SK-N-SH treated with all-trans-retinoic acid at 6 μM for 48 hours (cell line): ENCODE measurements around the gene SPEF1.

Source experiments
- ARNTL ChIP-seq: fragments of 450-650 bp; formaldehyde crosslinking; IDR thresholded peaks from 2 replicates; pipeline ENCODE4 v1.5.0; 2020; ENCODE audit warnings: low read depth, mild to moderate bottlenecking, moderate library complexity, borderline replicate concordance
- ESRRG ChIP-seq: fragments of 250-450 bp; sonication (Bioruptor Pico); IDR thresholded peaks from 2 replicates; pipeline ENCODE4 v1.6.1; 2021; ENCODE audit warnings: mild to moderate bottlenecking
- PPARA ChIP-seq: fragments of 250-450 bp; sonication (Bioruptor Pico); IDR thresholded peaks from 2 replicates; pipeline ENCODE4 v1.5.0; 2020; ENCODE audit warnings: mild to moderate bottlenecking, borderline replicate concordance
- RARB ChIP-seq: fragments of 250-450 bp; sonication (Bioruptor Pico); IDR thresholded peaks from 2 replicates; pipeline ENCODE4 v1.8.0; 2021; ENCODE audit warnings: mild to moderate bottlenecking, moderate library complexity
- SNAI2 ChIP-seq: fragments of 250-450 bp; sonication (Bioruptor Pico); IDR thresholded peaks from 2 replicates; pipeline ENCODE4 v1.5.0; 2020; ENCODE audit warnings: mild to moderate bottlenecking, moderate library complexity
- TOX ChIP-seq: fragments of 250-450 bp; sonication (Bioruptor Pico); IDR thresholded peaks from 2 replicates; pipeline ENCODE4 v1.8.0; 2021; ENCODE audit warnings: mild to moderate bottlenecking, moderate library complexity, borderline replicate concordance
- ZC3H10 ChIP-seq: fragments of 250-450 bp; sonication (Bioruptor Pico); IDR thresholded peaks from 2 replicates; pipeline ENCODE4 v1.5.1; 2021; ENCODE audit warnings: mild to moderate bottlenecking, moderate library complexity
- ZFP3 ChIP-seq: fragments of 250-450 bp; sonication (Bioruptor Pico); IDR thresholded peaks from 2 replicates; pipeline ENCODE4 v1.5.0; 2020; ENCODE audit warnings: mild to moderate bottlenecking, moderate library complexity
- ZNF8 ChIP-seq: fragments of 450-650 bp; formaldehyde crosslinking; IDR thresholded peaks from 2 replicates; pipeline ENCODE4 v1.5.0; 2020; ENCODE audit warnings: mild to moderate bottlenecking, moderate library complexity
- TF ChIP-seq, protein P1 (sequence below): fragments of 250-450 bp; sonication (Bioruptor Pico); IDR thresholded peaks from 2 replicates; pipeline ENCODE4 v1.5.1; 2020; ENCODE audit warnings: low read depth, mild to moderate bottlenecking, moderate library complexity
- TF ChIP-seq, protein P2 (sequence below): fragments of 250-450 bp; sonication (Bioruptor Pico); IDR thresholded peaks from 2 replicates; pipeline ENCODE4 v1.8.0; 2020; ENCODE audit warnings: mild to moderate bottlenecking, moderate library complexity, borderline replicate concordance

GRCh38 chr20:3825526-3825925, 44.3 kb upstream of the SPEF1 start:
- no peak for TF ChIP-seq RARB
- no peak for TF ChIP-seq ESRRG (CRISPR knock-in tag)
- no peak for TF ChIP-seq ZC3H10 (CRISPR knock-in tag)
- TF ChIP-seq ZNF8 (CRISPR knock-in tag) = no peak
- TF ChIP-seq TOX (CRISPR knock-in tag) = no peak
- TF ChIP-seq, protein P1, sequence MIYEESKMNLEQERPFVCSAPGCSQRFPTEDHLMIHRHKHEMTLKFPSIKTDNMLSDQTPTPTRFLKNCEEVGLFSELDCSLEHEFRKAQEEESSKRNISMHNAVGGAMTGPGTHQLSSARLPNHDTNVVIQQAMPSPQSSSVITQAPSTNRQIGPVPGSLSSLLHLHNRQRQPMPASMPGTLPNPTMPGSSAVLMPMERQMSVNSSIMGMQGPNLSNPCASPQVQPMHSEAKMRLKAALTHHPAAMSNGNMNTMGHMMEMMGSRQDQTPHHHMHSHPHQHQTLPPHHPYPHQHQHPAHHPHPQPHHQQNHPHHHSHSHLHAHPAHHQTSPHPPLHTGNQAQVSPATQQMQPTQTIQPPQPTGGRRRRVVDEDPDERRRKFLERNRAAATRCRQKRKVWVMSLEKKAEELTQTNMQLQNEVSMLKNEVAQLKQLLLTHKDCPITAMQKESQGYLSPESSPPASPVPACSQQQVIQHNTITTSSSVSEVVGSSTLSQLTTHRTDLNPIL = no peak
- TF ChIP-seq, protein P2, sequence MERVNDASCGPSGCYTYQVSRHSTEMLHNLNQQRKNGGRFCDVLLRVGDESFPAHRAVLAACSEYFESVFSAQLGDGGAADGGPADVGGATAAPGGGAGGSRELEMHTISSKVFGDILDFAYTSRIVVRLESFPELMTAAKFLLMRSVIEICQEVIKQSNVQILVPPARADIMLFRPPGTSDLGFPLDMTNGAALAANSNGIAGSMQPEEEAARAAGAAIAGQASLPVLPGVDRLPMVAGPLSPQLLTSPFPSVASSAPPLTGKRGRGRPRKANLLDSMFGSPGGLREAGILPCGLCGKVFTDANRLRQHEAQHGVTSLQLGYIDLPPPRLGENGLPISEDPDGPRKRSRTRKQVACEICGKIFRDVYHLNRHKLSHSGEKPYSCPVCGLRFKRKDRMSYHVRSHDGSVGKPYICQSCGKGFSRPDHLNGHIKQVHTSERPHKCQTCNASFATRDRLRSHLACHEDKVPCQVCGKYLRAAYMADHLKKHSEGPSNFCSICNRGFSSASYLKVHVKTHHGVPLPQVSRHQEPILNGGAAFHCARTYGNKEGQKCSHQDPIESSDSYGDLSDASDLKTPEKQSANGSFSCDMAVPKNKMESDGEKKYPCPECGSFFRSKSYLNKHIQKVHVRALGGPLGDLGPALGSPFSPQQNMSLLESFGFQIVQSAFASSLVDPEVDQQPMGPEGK (CRISPR knock-in tag) = no peak
- no peak for TF ChIP-seq PPARA
- TF ChIP-seq ZFP3 (CRISPR knock-in tag) = no peak
- TF ChIP-seq ARNTL = no peak
- TF ChIP-seq SNAI2 (CRISPR knock-in tag) = no peak
